Stomach (tissue), 9 donors: ENCODE data around the gene PLCH2. TPM values are rescaled to one million over a fixed set of nuclear protein-coding genes. Genes with fewer than 3 reads are reported as not detected.

ENCODE experiments used
- DNase-seq, 2 donors: peaks; one replicate each; pipeline versions ENCODE4 v3.0.0 to v3.0.0-alpha.2; 2013 to 2019
- H3K27ac ChIP-seq, 5 donors: fragments of 200-600 bp in 4 of 5; sonication (generic) in 4 of 5; one replicate each; pipeline ENCODE4 v1.5.1; 2013 to 2019; ENCODE audit warnings: mild to moderate bottlenecking in 1 of 5, moderate library complexity in 1 of 5
- H3K27me3 ChIP-seq, 3 donors: fragments of 200-600 bp; sonication (generic); one replicate each; pipeline ENCODE4 v1.5.1; 2017 to 2019; ENCODE audit warnings: mixed run types in 1 of 3
- H3K36me3 ChIP-seq, 4 donors: fragments of 200-600 bp; sonication (generic); 1 replicate in 3 of 4; 2 replicates in 1 of 4; pipeline ENCODE4 v1.5.1; 2016 to 2019
- H3K4me1 ChIP-seq, 4 donors: fragments of 200-600 bp; sonication (generic); one replicate each; pipeline ENCODE4 v1.5.1; 2016 to 2019
- H3K4me3 ChIP-seq, 4 donors: fragments of 200-600 bp; sonication (generic) in 3 of 4; one replicate each; pipeline ENCODE4 v1.5.1; 2016 to 2019; ENCODE audit warnings: mild to moderate bottlenecking in 1 of 4
- H3K9me3 ChIP-seq, 4 donors: fragments of 200-600 bp; sonication (generic); one replicate each; pipeline ENCODE4 v1.5.1; 2016 to 2019
- EP300 ChIP-seq: sonication (generic); formaldehyde crosslinking; IDR thresholded peaks from one replicate; pipeline ENCODE4 v1.6.1; 2017; ENCODE audit warnings: antibody characterized with exemption
- POLR2A ChIP-seq, 4 donors: fragments of 450-650 bp; IDR thresholded peaks; one replicate each; pipeline ENCODE4 v1.6.1; 2016; ENCODE audit warnings: antibody characterized with exemption in 4 of 4, control low read depth in 2 of 4, mild to moderate bottlenecking in 1 of 4, moderate library complexity in 1 of 4
- POLR2AphosphoS5 ChIP-seq, 3 donors: sonication (generic); formaldehyde crosslinking; IDR thresholded peaks; one replicate each; pipeline ENCODE4 v1.6.1; 2016; ENCODE audit warnings: antibody characterized with exemption in 3 of 3
- WGBS, 5 donors: extraction: QIAGEN DNeasy Blood & Tissue Kit in 3 of 5; methylation state at CpG; one replicate each; pipeline versions ENCODE4 v1.1.5 to v1.1.7; 2013 to 2018; 5-methylcytosine and 5-hydroxymethylcytosine counted together
- intact Hi-C: fragments of 100-400 bp; cut with DNase I; formaldehyde crosslinking; loops from one replicate; pipeline ENCODE4 v1.15.1; 2023; ENCODE audit warnings: low total_unique reads
- polyA plus RNA-seq, 3 donors: library from polyadenylated mRNA; stranded (reverse); fragments of 200-250 nt; gene quantifications; one replicate each; pipeline ENCODE4 v1.2.3, GENCODE V29; 2013
- total RNA-seq, 5 donors: library from RNA; depleted of rRNA; stranded (reverse); fragments of >200 nt; gene quantifications; one replicate each; pipeline versions ENCODE4 v1.1.0 to v1.2.3, GENCODE V29; 2014 to 2016
- TF ChIP-seq, protein P1 (sequence below), 7 experiments: fragments of 450-650 bp in 4 of 7; fragments of 200-600 bp in 3 of 7; sonication (generic) in 3 of 7; IDR thresholded peaks; one replicate each; pipeline ENCODE4 v1.5.1; 2016 to 2019; ENCODE audit warnings: antibody characterized with exemption in 7 of 7, control low read depth in 2 of 7, mild to moderate bottlenecking in 1 of 7
- donor health status: healthy with polysubstance abuse.
- donor health status: Bipolar disorder and iron deficiency.
- donor health status: healthy.

PLCH2 gene
- total and polyA plus RNA-seq, 8 donors = 0.55 to 24.9 (median 1.0) TPM; not detected in 2

DNA sequence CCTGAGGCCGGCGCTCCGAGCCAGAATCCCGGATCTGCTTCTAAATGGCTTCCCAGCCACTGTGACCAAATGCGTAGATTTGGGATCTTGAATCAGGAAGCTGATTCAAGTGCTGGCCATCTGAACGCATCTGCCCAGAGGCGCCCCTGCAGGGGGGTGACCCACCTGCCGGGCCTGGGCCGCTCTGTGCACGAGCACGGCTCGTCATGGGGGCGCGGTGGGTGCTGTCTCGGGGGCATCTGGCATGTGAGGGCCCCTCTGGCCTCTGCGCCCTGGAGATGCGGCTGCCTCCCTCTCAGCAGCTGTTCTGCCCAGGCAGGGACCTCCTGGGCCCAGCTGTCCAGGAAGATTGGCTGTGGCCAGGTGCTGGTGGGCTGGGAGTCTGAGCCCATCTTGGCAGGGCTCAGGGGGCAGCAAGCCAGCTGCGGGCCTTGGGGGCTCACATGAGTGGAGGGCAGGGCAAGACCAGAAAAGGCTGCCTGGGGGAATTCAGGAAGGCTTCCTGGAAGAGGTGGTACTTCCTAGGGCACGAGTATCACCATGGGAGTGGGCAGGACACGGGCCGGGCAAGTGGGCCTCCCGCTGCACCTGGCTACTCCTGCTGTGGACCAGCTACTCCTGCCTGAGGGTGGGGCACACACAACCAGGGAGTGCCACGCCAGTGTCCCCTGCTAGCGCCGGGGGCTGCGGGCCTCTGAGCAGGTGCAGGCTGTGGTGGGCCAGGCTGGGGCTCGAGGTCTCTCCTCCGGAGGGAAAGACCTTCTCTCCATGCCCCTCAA is 25.1 kb downstream of the PLCH2 start:
- WGBS, 5 donors = 58 to 77% (median 66%) methylated on average over 22 to 28 of the region's 28 CpGs
- no peak overlapping the region for H3K4me3 ChIP-seq
- intact Hi-C loops = no loop called here
- no peaks in the 10 kb centered on the region for H3K36me3 ChIP-seq
- TF ChIP-seq EP300 = no peak
- no peak for TF ChIP-seq POLR2AphosphoS5 (IDR thresholded peaks at IDR 0.05)
- TF ChIP-seq, protein P1, sequence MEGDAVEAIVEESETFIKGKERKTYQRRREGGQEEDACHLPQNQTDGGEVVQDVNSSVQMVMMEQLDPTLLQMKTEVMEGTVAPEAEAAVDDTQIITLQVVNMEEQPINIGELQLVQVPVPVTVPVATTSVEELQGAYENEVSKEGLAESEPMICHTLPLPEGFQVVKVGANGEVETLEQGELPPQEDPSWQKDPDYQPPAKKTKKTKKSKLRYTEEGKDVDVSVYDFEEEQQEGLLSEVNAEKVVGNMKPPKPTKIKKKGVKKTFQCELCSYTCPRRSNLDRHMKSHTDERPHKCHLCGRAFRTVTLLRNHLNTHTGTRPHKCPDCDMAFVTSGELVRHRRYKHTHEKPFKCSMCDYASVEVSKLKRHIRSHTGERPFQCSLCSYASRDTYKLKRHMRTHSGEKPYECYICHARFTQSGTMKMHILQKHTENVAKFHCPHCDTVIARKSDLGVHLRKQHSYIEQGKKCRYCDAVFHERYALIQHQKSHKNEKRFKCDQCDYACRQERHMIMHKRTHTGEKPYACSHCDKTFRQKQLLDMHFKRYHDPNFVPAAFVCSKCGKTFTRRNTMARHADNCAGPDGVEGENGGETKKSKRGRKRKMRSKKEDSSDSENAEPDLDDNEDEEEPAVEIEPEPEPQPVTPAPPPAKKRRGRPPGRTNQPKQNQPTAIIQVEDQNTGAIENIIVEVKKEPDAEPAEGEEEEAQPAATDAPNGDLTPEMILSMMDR (IDR thresholded peaks at IDR 0.05) = no peak
- TF ChIP-seq POLR2A (IDR thresholded peaks at IDR 0.05) = no peak
- DNase-seq = no peak
- no peaks in the 10 kb centered on the region for H3K9me3 ChIP-seq
- peaks cover 0 to 24% (median 9%) of the 10 kb centered on the region in 4 donors for H3K4me1 ChIP-seq
- no peak overlapping the region for H3K27ac ChIP-seq
- H3K27me3 ChIP-seq = peaks cover 4 to 86% (median 53%) of the 10 kb centered on the region in 3 donors

DNA sequence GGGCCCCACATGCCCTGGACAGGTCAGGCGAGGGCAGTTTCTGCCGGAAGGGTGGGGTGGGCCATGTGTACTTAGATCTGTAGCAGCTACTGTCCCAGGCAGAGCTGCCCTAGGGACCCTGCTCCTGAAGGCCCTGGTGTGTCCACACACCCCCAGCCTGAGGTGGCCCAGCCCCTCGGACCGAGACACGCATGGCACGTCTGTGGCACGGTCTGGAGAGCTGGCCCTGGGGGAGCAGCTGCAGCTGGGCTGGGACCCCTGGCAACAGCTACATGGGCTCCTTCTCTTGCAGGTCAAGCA is 25.7 kb downstream of the PLCH2 start:
- Histone ChIP-seq H3K27me3 (peaks cover 4 to 87% (median 56%) of the 10 kb centered on the region in 3 donors), H3K9me3 (no peaks in the 10 kb centered on the region), H3K36me3 (no peaks in the 10 kb centered on the region), H3K4me3 (no peak overlapping the region), H3K27ac (no peak overlapping the region), H3K4me1 (peaks cover 0 to 30% (median 9%) of the 10 kb centered on the region in 4 donors)
- intact Hi-C loops = no loop called here
- TF ChIP-seq, protein P1 (IDR thresholded peaks at IDR 0.05) = no peak
- no peak for TF ChIP-seq POLR2AphosphoS5 (IDR thresholded peaks at IDR 0.05)
- no peak for TF ChIP-seq POLR2A (IDR thresholded peaks at IDR 0.05)
- TF ChIP-seq EP300 = no peak
- 50 to 67% (median 65%) methylated on average over 2 to 7 of the region's 7 CpGs for WGBS, 5 donors
- no peak for DNase-seq

DNA sequence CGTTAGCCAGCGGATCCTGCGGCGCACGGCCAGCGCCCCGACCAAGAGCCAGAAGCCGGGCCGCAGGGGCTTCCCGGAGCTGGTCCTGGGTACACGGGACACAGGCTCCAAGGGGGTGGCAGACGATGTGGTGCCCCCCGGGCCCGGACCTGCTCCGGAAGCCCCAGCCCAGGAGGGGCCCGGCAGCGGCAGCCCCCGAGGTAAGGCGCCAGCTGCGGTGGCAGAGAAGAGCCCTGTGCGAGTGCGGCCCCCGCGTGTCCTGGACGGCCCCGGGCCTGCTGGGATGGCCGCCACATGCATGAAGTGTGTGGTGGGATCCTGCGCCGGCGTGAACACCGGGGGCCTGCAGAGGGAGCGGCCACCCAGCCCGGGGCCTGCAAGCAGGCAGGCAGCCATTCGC is 26.1 kb downstream of the PLCH2 start:
- Histone ChIP-seq H3K4me1 (peaks cover 0 to 32% (median 9%) of the 10 kb centered on the region in 4 donors), H3K9me3 (no peaks in the 10 kb centered on the region), H3K27ac (no peak overlapping the region), H3K27me3 (peaks cover 4 to 87% (median 56%) of the 10 kb centered on the region in 3 donors), H3K4me3 (no peak overlapping the region), H3K36me3 (peaks cover 0 to 2% (median 0%) of the 10 kb centered on the region in 4 donors)
- intact Hi-C loops = no loop called here
- DNase-seq = no peak
- WGBS, 5 donors = 83 to 92% (median 87%) methylated on average over 20 to 34 of the region's 34 CpGs
- TF ChIP-seq, protein P1 (IDR thresholded peaks at IDR 0.05) = no peak
- no peak for TF ChIP-seq POLR2A (IDR thresholded peaks at IDR 0.05)

DNA sequence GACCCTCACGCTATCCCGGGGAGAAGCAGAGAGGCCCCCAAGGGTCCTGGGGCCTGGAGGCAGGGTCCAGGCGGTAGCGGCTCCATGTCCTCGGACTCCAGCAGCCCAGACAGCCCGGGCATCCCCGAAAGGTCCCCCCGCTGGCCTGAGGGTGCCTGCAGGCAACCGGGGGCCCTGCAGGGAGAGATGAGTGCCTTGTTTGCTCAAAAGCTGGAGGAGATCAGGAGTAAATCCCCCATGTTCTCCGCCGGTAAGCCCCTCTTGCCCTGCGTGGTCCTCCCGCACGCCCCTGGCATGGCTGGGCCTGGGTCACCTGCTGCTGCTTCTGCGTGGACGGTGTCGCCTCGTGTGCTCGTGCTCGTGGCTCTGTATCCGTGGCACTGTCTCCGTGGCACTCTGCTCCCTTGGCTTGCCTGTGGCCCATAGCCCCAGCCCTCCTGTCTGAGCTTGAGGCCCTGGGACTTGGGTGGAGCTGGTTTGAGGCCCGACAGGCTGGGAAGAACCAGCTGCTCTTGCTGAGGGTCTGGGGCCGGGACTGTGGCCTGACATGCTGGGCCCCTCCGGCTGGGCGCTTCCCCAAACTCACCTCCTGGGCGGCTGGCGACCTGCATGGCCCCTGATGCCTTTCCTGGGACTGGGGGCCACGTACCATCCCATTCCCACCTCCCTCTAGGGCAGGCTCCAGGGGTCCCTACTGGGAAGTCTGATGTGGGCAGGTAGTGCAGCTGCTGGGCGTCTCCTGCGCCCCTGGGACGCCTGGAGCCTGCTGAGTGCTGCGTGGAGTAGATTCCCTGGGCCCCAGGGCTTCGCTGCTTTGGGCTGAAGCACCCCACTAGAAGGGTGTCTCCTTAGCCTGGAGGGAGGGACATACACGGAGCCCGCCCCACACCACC is 26.8 kb downstream of the PLCH2 start:
- Histone ChIP-seq H3K27me3 (peaks cover 4 to 85% (median 56%) of the 10 kb centered on the region in 3 donors), H3K27ac (no peak overlapping the region), H3K36me3 (peaks cover 1 to 9% (median 7%) of the 10 kb centered on the region in 4 donors), H3K9me3 (no peaks in the 10 kb centered on the region), H3K4me3 (no peak overlapping the region), H3K4me1 (peaks cover 0 to 32% (median 9%) of the 10 kb centered on the region in 4 donors)
- WGBS, 5 donors = 65 to 77% (median 68%) methylated on average over 14 to 36 of the region's 36 CpGs
- intact Hi-C loops = no loop called here
- no peak for DNase-seq
- TF ChIP-seq POLR2A (IDR thresholded peaks at IDR 0.05) (no peak), POLR2AphosphoS5 (IDR thresholded peaks at IDR 0.05) (no peak), EP300 (no peak)
- TF ChIP-seq, protein P1 (IDR thresholded peaks at IDR 0.05) = no peak
